SK-N-SH (cell line): ENCODE results near the gene RBCK1.

ENCODE experiments used
- EP300 ChIP-seq, 2 experiments: IDR thresholded peaks; 2 replicates each; pipeline versions ENCODE4 v1.4.0 to v1.6.1; 2012; ENCODE audit warnings: borderline replicate concordance in 1 of 2, low read depth in 1 of 2, low read length in 1 of 2
- FOSL2 ChIP-seq: IDR thresholded peaks from 2 replicates; pipeline ENCODE4 v1.4.0; 2012; ENCODE audit warnings: low read depth, mild to moderate bottlenecking, moderate library complexity, borderline replicate concordance
- GABPA ChIP-seq: IDR thresholded peaks from 2 replicates; pipeline ENCODE4 v1.4.0; 2012; ENCODE audit warnings: low read depth, mild to moderate bottlenecking
- JUND ChIP-seq: IDR thresholded peaks from 2 replicates; pipeline ENCODE4 v1.4.0; 2012
- NRF1 ChIP-seq: IDR thresholded peaks from 2 replicates; pipeline ENCODE4 v1.6.1; 2012; ENCODE audit warnings: low read depth, mild to moderate bottlenecking, low read length
- POLR2AphosphoS5 ChIP-seq: IDR thresholded peaks from 2 replicates; pipeline ENCODE4 v1.6.1; 2012; ENCODE audit warnings: low read depth, low read length
- RAD21 ChIP-seq: IDR thresholded peaks from 2 replicates; pipeline ENCODE4 v1.6.1; 2012; ENCODE audit warnings: mild to moderate bottlenecking, low read length
- SMC3 ChIP-seq: IDR thresholded peaks from 2 replicates; pipeline ENCODE4 v1.6.1; 2012; ENCODE audit warnings: low read depth, low read length, improper control_type of control experiment
- YY1 ChIP-seq: IDR thresholded peaks from 2 replicates; pipeline ENCODE4 v1.4.0; 2012; ENCODE audit warnings: low read depth, mild to moderate bottlenecking
- TF ChIP-seq, protein P1 (sequence below): fragments of 200-600 bp; sonication (generic); IDR thresholded peaks from 2 replicates; pipeline ENCODE4 v1.6.1; 2017; ENCODE audit warnings: antibody characterized with exemption, mild to moderate bottlenecking, moderate library complexity
- TF ChIP-seq, protein P2 (sequence below): IDR thresholded peaks from 2 replicates; pipeline ENCODE4 v1.4.0; 2012; ENCODE audit warnings: low read depth

GRCh38 chr20:426566-426965 is 18.5 kb downstream of the RBCK1 start:
- TF ChIP-seq SMC3, result no peak
- TF ChIP-seq NRF1, result no peak
- no peak for TF ChIP-seq RAD21
- no peak for TF ChIP-seq EP300 (IDR thresholded peaks at IDR 0.05; ENCODE audit: borderline replicate concordance in 1 of 2, low read depth in 1 of 2, low read length in 1 of 2)
- TF ChIP-seq JUND, result no peak
- no peak for TF ChIP-seq YY1
- TF ChIP-seq, protein P1, sequence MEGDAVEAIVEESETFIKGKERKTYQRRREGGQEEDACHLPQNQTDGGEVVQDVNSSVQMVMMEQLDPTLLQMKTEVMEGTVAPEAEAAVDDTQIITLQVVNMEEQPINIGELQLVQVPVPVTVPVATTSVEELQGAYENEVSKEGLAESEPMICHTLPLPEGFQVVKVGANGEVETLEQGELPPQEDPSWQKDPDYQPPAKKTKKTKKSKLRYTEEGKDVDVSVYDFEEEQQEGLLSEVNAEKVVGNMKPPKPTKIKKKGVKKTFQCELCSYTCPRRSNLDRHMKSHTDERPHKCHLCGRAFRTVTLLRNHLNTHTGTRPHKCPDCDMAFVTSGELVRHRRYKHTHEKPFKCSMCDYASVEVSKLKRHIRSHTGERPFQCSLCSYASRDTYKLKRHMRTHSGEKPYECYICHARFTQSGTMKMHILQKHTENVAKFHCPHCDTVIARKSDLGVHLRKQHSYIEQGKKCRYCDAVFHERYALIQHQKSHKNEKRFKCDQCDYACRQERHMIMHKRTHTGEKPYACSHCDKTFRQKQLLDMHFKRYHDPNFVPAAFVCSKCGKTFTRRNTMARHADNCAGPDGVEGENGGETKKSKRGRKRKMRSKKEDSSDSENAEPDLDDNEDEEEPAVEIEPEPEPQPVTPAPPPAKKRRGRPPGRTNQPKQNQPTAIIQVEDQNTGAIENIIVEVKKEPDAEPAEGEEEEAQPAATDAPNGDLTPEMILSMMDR, result no peak
- no peak for TF ChIP-seq GABPA
- no peak for TF ChIP-seq POLR2AphosphoS5
- no peak for TF ChIP-seq FOSL2
- TF ChIP-seq, protein P2, sequence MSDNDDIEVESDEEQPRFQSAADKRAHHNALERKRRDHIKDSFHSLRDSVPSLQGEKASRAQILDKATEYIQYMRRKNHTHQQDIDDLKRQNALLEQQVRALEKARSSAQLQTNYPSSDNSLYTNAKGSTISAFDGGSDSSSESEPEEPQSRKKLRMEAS, result no peak
